ENCODE data around the gene RHEB. TPM values are rescaled to one million over a fixed set of nuclear protein-coding genes. Genes with fewer than 3 reads are reported as not detected.

The RHEB gene
- total RNA-seq, 2 donors from 2014 or later, result 44.9 to 91.0 TPM

GRCh38 chr7:151436446-151437158 lies 83.1 kb downstream of the RHEB start:
- ATAC-seq, result no peak
- WGBS, 2 donors, result 84 to 88% methylated on average over 7 to 9 of the region's 9 CpGs
- intact Hi-C loops (cut with DNase I), result no loop called here

GRCh38 chr7:151435971-151436370 lies 83.7 kb downstream of the RHEB start:
- intact Hi-C loops (cut with DNase I), result no loop called here
- no peak for DNase-seq
- peak overlapping the region in 1 of 4 donors; percentile 1 for H3K27ac ChIP-seq

More at GRCh38 chr7:151436446-151437158, 83.1 kb downstream of the RHEB start:
- H3K36me3 ChIP-seq (replicated peaks in 1 of 2; ENCODE audit: insufficient read depth in 1 of 2, low read depth in 2 of 2), result no peaks in the 10 kb centered on the region
- H3K4me1 ChIP-seq, result peaks cover 15% of the 10 kb centered on the region
- H3K4me3 ChIP-seq, result no peak overlapping the region
- H3K27ac ChIP-seq, result peak overlapping the region in 1 of 4 donors; percentile 36
- no peak for TF ChIP-seq POLR2A (IDR thresholded peaks at IDR 0.05)
- no peak for TF ChIP-seq CTCF (IDR thresholded peaks at IDR 0.05)
- no peaks in the 10 kb centered on the region for H3K9me3 ChIP-seq
- H3K27me3 ChIP-seq, result no peaks in the 10 kb centered on the region
- DNase-seq, result no peak

DNA sequence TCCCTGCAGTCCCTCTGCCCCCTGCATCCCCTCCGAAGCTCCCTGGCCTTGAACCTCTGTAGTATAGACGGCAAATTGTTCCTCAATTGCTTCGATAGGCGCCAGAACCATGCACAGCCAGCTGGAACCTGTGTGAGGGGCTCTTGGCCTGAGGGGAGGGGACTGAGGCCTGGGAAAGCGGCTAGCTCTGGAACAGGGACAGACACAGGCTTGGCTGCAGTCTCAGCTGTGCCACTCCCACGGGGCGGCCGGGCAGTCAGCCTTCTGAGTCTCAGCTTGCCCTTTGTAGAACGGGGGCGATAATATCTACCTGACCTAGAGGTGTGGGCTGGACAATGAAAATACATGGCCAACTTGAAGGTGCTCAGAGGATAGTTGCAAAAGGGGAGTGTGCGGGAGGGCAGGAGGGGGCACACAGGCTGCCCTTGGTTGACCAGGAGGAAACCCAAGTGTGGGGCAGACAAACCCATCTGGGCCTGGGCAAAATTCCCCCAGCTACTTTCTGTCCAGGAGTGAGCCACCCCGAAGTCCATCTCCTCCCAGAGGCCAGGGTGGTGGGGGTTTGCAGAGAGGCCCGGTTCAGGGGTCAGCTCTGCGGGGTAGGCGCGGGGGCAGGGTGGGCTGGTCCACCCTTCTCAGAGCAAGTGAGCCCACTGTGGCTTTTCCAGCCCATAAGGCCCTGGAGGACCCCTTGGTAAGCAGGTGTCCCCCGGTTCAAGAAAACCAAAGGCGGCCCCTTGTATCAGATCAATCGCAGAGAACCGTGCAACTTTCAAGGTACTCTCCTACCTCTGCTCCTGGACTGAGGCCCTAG lies 84.4 kb downstream of the RHEB start:
- H3K4me3 ChIP-seq, result no peak overlapping the region
- WGBS, 2 donors, result 38 to 63% methylated on average over 14 to 20 of the region's 20 CpGs
- TF ChIP-seq POLR2A (IDR thresholded peaks at IDR 0.05) (no peak), CTCF (IDR thresholded peaks at IDR 0.05) (no peak)
- H3K9me3 ChIP-seq, result no peaks in the 10 kb centered on the region
- DNase-seq (peak in 2 of 4 donors; percentile 62 to 63), ATAC-seq (peak; percentile 36)
- H3K27ac ChIP-seq, result no peak overlapping the region
- intact Hi-C loops (cut with DNase I), result no loop called here
- H3K27me3 ChIP-seq, result no peaks in the 10 kb centered on the region
- no peaks in the 10 kb centered on the region for H3K36me3 ChIP-seq (replicated peaks in 1 of 2; ENCODE audit: insufficient read depth in 1 of 2, low read depth in 2 of 2)
- peaks cover 18% of the 10 kb centered on the region for H3K4me1 ChIP-seq

More at GRCh38 chr7:151435971-151436370, 83.7 kb downstream of the RHEB start:
- H3K4me1 ChIP-seq, result peaks cover 15% of the 10 kb centered on the region
- no peaks in the 10 kb centered on the region for H3K9me3 ChIP-seq
- no peaks in the 10 kb centered on the region for H3K27me3 ChIP-seq
- H3K4me3 ChIP-seq, result no peak overlapping the region
- no peak for ATAC-seq
- WGBS, 2 donors, result 89 to 98% methylated on average over 7 to 15 of the region's 15 CpGs
- no peaks in the 10 kb centered on the region for H3K36me3 ChIP-seq (replicated peaks in 1 of 2; ENCODE audit: insufficient read depth in 1 of 2, low read depth in 2 of 2)
- TF ChIP-seq CTCF (IDR thresholded peaks at IDR 0.05) (no peak), POLR2A (IDR thresholded peaks at IDR 0.05) (no peak)

- TF ChIP-seq POLR2A (IDR thresholded peaks at IDR 0.05) (no peak), CTCF (IDR thresholded peaks at IDR 0.05) (no peak)
- Histone ChIP-seq H3K27ac (no peak overlapping the region), H3K4me3 (no peak overlapping the region), H3K9me3 (no peaks in the 10 kb centered on the region), H3K36me3 (replicated peaks in 1 of 2; ENCODE audit: insufficient read depth in 1 of 2, low read depth in 2 of 2) (no peaks in the 10 kb centered on the region), H3K4me1 (peaks cover 21% of the 10 kb centered on the region), H3K27me3 (no peaks in the 10 kb centered on the region)
- intact Hi-C loops (cut with DNase I), result no loop called here
- no peak for DNase-seq
- no peak for ATAC-seq
- WGBS, 2 donors, result 89% methylated on average over 4 of the region's 4 CpGs
These were observed 85.1 kb downstream of the RHEB start for GRCh38 chr7:151434549-151434948.

Measured in body of pancreas (tissue), 4 donors.